GM08714 (cell line): ENCODE data around the gene TNRC18.
"Not testable (repeated sequence)": the region's sequence is repeated elsewhere in the genome, so short reads cannot be mapped to it uniquely, and the experiment has no call there.

Source experiments
- H3K4me3 ChIP-seq: fragments of 200-500 bp; sonication (Bioruptor generic); 2 replicates; pipeline ENCODE4 v1.5.1; 2014; ENCODE audit warnings: mild to moderate bottlenecking, low read length, inconsistent platforms
- ZNF274 ChIP-seq: IDR thresholded peaks from 2 replicates; pipeline ENCODE4 v1.6.1; 2012; ENCODE audit warnings: mild to moderate bottlenecking, low read depth, low read length

The TNRC18 gene

GRCh38 chr7:5310822-5311405 lies 112.7 kb downstream of the TNRC18 start:
- no peak for TF ChIP-seq ZNF274
- H3K4me3 ChIP-seq, result no peak overlapping the region

GRCh38 chr7:5309146-5309545 lies 114.5 kb downstream of the TNRC18 start:
- TF ChIP-seq ZNF274, result no peak
- H3K4me3 ChIP-seq, result no peak overlapping the region

- H3K4me3 ChIP-seq, result not testable (repeated sequence)
Observed at GRCh38 chr7:5307221-5308142, 116.2 kb downstream of the TNRC18 start.

GRCh38 chr7:5305050-5305449 lies 118.6 kb downstream of the TNRC18 start:
- H3K4me3 ChIP-seq, result not testable (repeated sequence)

- H3K4me3 ChIP-seq, result no peak overlapping the region
- TF ChIP-seq ZNF274, result no peak
Observed at GRCh38 chr7:5303591-5304505, 119.8 kb downstream of the TNRC18 start.

GRCh38 chr7:5303061-5303460 lies 120.6 kb downstream of the TNRC18 start:
- TF ChIP-seq ZNF274, result no peak
- H3K4me3 ChIP-seq, result no peak overlapping the region

- no peak overlapping the region for H3K4me3 ChIP-seq
- no peak for TF ChIP-seq ZNF274
Observed at GRCh38 chr7:5302577-5302976, 121.1 kb downstream of the TNRC18 start.

GRCh38 chr7:5300366-5300765 lies 123.3 kb downstream of the TNRC18 start:
- H3K4me3 ChIP-seq, result no peak overlapping the region
- no peak for TF ChIP-seq ZNF274

GRCh38 chr7:5296611-5297226 lies 126.9 kb downstream of the TNRC18 start:
- TF ChIP-seq ZNF274, result no peak
- H3K4me3 ChIP-seq, result peak overlapping the region; percentile 1; the same call in 1 of the 2 replicates

GRCh38 chr7:5296015-5296610 lies 127.5 kb downstream of the TNRC18 start:
- no peak overlapping the region for H3K4me3 ChIP-seq
- no peak for TF ChIP-seq ZNF274

GRCh38 chr7:5295039-5296014 lies 128.3 kb downstream of the TNRC18 start:
- no peak for TF ChIP-seq ZNF274

GRCh38 chr7:5294169-5294987 lies 129.3 kb downstream of the TNRC18 start:
- TF ChIP-seq ZNF274, result no peak
- no peak overlapping the region for H3K4me3 ChIP-seq

More at GRCh38 chr7:5295039-5296014, 128.3 kb downstream of the TNRC18 start:
- H3K4me3 ChIP-seq, result no peak overlapping the region

- H3K4me3 ChIP-seq, result not testable (repeated sequence)
Observed at GRCh38 chr7:5291711-5292335, 131.8 kb downstream of the TNRC18 start.
